Thyroid gland (tissue), 4 donors: ENCODE measurements around the gene NPR1. TPM values are rescaled to one million over a fixed set of nuclear protein-coding genes. Genes with fewer than 3 reads are reported as not detected.

Experiments used
- DNase-seq, 2 donors: peaks; one replicate each; pipeline ENCODE4 v3.0.0-alpha.2; 2019
- H3K27ac ChIP-seq, 3 donors: fragments of 200-600 bp; sonication (generic); 1 replicate in 2 of 3; 2 replicates in 1 of 3; pipeline ENCODE4 v1.5.1; 2016 to 2019; ENCODE audit warnings: mild to moderate bottlenecking in 1 of 3, moderate library complexity in 1 of 3
- H3K27me3 ChIP-seq: fragments of 200-600 bp; sonication (generic); one replicate; pipeline ENCODE4 v1.5.1; 2019
- H3K36me3 ChIP-seq, 2 donors: fragments of 200-600 bp; sonication (generic); one replicate each; pipeline ENCODE4 v1.5.1; 2016 to 2019
- H3K4me1 ChIP-seq, 2 donors: fragments of 200-600 bp; sonication (generic); one replicate each; pipeline ENCODE4 v1.5.1; 2017 to 2019
- H3K4me3 ChIP-seq, 3 donors: fragments of 200-600 bp; sonication (generic); replicated peaks in 1 of 3; 1 replicate in 2 of 3; 2 replicates in 1 of 3; pipeline ENCODE4 v1.5.1; 2016; ENCODE audit warnings: mild to moderate bottlenecking in 1 of 3
- H3K9me3 ChIP-seq: fragments of 200-600 bp; sonication (generic); one replicate; pipeline ENCODE4 v1.5.1; 2017
- CTCF ChIP-seq, 6 experiments: fragments of 200-600 bp in 3 of 6; fragments of 450-650 bp in 3 of 6; sonication (generic) in 3 of 6; IDR thresholded peaks; one replicate each; pipeline ENCODE4 v1.5.1; 2016 to 2019; ENCODE audit warnings: antibody characterized with exemption in 6 of 6, mild to moderate bottlenecking in 2 of 6, inconsistent platforms in 1 of 6, moderate library complexity in 1 of 6
- POLR2A ChIP-seq, 2 donors: fragments of 450-650 bp; IDR thresholded peaks; one replicate each; pipeline ENCODE4 v1.6.1; 2017; ENCODE audit warnings: antibody characterized with exemption in 2 of 2, mild to moderate bottlenecking in 2 of 2, moderate library complexity in 1 of 2
- WGBS, 2 donors: methylation state at CpG; one replicate each; pipeline ENCODE4 v1.1.5; 2017; 5-methylcytosine and 5-hydroxymethylcytosine counted together
- intact Hi-C: fragments of 100-400 bp; cut with DNase I; formaldehyde crosslinking; loops from one replicate; pipeline ENCODE4 v1.15.1; 2023
- total RNA-seq, 4 donors: library from RNA; depleted of rRNA; stranded (reverse); fragments of >200 nt; gene quantifications; one replicate each; pipeline ENCODE4 v1.2.3, GENCODE V29; 2016

Gene NPR1
- total RNA-seq, 4 donors from 2014 or later, result 20.9 to 35.1 (median 30.0) TPM

- Histone ChIP-seq H3K36me3 (peaks cover 67 to 82% of the 10 kb centered on the region in 2 donors), H3K9me3 (no peaks in the 10 kb centered on the region), H3K27me3 (no peaks in the 10 kb centered on the region), H3K27ac (no peak overlapping the region), H3K4me1 (peaks cover 7 to 9% of the 10 kb centered on the region in 2 donors), H3K4me3 (no peak overlapping the region)
- no peak for DNase-seq
- TF ChIP-seq CTCF (IDR thresholded peaks at IDR 0.05), result no peak
- TF ChIP-seq POLR2A (IDR thresholded peaks at IDR 0.05), result no peak
- intact Hi-C loops, result no loop called here
- 89% methylated on average over 11 of the region's 11 CpGs for WGBS, 2 donors
Measured at GRCh38 chr1:153642161-153642560, 36.3 kb upstream of the NPR1 start.

- Histone ChIP-seq H3K27me3 (no peaks in the 10 kb centered on the region), H3K9me3 (no peaks in the 10 kb centered on the region), H3K4me3 (no peak overlapping the region), H3K4me1 (peaks cover 13 to 19% of the 10 kb centered on the region in 2 donors), H3K27ac (peak overlapping the region in 1 of 3 donors; percentile 16), H3K36me3 (peaks cover 61 to 72% of the 10 kb centered on the region in 2 donors)
- intact Hi-C loops, result no loop called here
- DNase-seq, result no peak
- no peak for TF ChIP-seq POLR2A (IDR thresholded peaks at IDR 0.05)
- no peak for TF ChIP-seq CTCF (IDR thresholded peaks at IDR 0.05)
- 92 to 94% methylated on average over 11 of the region's 11 CpGs for WGBS, 2 donors
Measured at GRCh38 chr1:153643100-153643499, 35.4 kb upstream of the NPR1 start.

GRCh38 chr1:153643816-153644215 lies 34.7 kb upstream of the NPR1 start:
- DNase-seq, result no peak
- Histone ChIP-seq H3K4me1 (peaks cover 17 to 24% of the 10 kb centered on the region in 2 donors), H3K36me3 (peaks cover 54 to 65% of the 10 kb centered on the region in 2 donors), H3K27me3 (no peaks in the 10 kb centered on the region), H3K9me3 (no peaks in the 10 kb centered on the region), H3K4me3 (no peak overlapping the region), H3K27ac (peak overlapping the region in 1 of 3 donors; percentile 16)
- intact Hi-C loops, result no loop called here
- no peak for TF ChIP-seq CTCF (IDR thresholded peaks at IDR 0.05)
- no peak for TF ChIP-seq POLR2A (IDR thresholded peaks at IDR 0.05)

GRCh38 chr1:153646672-153647345 lies 31.7 kb upstream of the NPR1 start:
- H3K36me3 ChIP-seq, result peaks cover 33 to 37% of the 10 kb centered on the region in 2 donors

More at GRCh38 chr1:153646672-153647345, 31.7 kb upstream of the NPR1 start:
- Histone ChIP-seq H3K27me3 (no peaks in the 10 kb centered on the region), H3K4me3 (no peak overlapping the region), H3K4me1 (peaks cover 21 to 35% of the 10 kb centered on the region in 2 donors), H3K27ac (peak overlapping the region in 2 of 3 donors; percentile 70 to 73), H3K9me3 (no peaks in the 10 kb centered on the region)
- peak in 1 of 2 donors; percentile 29 for DNase-seq
- TF ChIP-seq POLR2A (IDR thresholded peaks at IDR 0.05), result no peak
- no peak for TF ChIP-seq CTCF (IDR thresholded peaks at IDR 0.05)
- WGBS, 2 donors, result 86 to 93% methylated on average over 5 of the region's 5 CpGs
- intact Hi-C loops, result no loop called here
